Measurements from ENCODE around the gene LAMC2. TPM values are rescaled to one million over a fixed set of nuclear protein-coding genes. Genes with fewer than 3 reads are reported as not detected.

LAMC2 gene
- total RNA-seq, 1 experiment from 2014 or later: 884 TPM

DNA sequence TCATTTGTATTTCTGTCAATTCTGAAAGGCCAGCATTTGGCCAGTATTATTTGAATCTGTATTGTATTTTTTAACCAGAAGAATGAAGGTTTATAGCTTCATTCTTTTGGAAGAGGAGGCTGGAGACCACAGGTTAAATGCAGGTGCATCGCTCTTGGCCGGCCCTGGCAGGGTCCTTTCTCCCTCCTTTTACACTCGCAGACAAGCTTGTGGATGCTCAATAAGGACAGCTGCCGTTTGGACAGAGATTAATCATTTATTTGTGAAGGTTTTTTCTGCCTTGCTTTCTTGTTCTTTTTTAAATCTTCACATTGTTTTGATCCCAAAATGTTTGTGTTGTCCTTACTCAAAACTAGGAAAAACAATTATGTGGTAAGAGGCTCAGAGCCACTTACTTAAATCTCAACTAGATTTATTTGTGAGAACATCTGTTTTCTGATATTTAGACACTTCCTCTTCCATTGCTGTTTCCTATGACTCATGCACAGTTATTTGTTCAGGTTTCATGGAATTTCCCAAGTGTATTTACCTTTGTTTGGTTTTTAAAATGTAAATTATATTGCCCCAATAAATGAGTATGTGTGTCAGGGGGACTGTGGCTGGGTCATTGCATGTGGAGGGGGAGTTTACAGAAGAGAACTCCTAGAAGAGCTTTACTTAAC lies 46.7 kb upstream of the LAMC2 start:
- Mint-ChIP-seq H3K27ac (ENCODE audit: low read depth, unreplicated experiment) (peak overlapping the region; percentile 99), H3K27me3 (ENCODE audit: insufficient read depth, unreplicated experiment) (no peaks in the 10 kb centered on the region), H3K9me3 (ENCODE audit: unreplicated experiment) (no peaks in the 10 kb centered on the region), H3K4me1 (ENCODE audit: insufficient read depth, unreplicated experiment) (peaks cover 27% of the 10 kb centered on the region), H3K36me3 (ENCODE audit: insufficient read depth, unreplicated experiment) (peaks cover 98% of the 10 kb centered on the region), H3K4me3 (ENCODE audit: unreplicated experiment) (peak overlapping the region; percentile 1)
- intact Hi-C loops (cut with micrococcal nuclease): loop anchor here (1.0 to 2.0 kb wide), 5 partner anchors 21 to 177 kb away; partner anchors contain the start of gene LAMC2
- TF ChIP-seq, protein P1, sequence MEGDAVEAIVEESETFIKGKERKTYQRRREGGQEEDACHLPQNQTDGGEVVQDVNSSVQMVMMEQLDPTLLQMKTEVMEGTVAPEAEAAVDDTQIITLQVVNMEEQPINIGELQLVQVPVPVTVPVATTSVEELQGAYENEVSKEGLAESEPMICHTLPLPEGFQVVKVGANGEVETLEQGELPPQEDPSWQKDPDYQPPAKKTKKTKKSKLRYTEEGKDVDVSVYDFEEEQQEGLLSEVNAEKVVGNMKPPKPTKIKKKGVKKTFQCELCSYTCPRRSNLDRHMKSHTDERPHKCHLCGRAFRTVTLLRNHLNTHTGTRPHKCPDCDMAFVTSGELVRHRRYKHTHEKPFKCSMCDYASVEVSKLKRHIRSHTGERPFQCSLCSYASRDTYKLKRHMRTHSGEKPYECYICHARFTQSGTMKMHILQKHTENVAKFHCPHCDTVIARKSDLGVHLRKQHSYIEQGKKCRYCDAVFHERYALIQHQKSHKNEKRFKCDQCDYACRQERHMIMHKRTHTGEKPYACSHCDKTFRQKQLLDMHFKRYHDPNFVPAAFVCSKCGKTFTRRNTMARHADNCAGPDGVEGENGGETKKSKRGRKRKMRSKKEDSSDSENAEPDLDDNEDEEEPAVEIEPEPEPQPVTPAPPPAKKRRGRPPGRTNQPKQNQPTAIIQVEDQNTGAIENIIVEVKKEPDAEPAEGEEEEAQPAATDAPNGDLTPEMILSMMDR (IDR thresholded peaks at IDR 0.05; ENCODE audit: unreplicated experiment): no peak
- POLR2A ChIA-PET: interaction anchor here (0.5 to 2.7 kb wide), 19 partner anchors 10 to 1490 kb away, joined by 3 to 14 read pairs (median 4); partner anchors contain the start of gene LAMC2
- DNase-seq (ENCODE audit: unreplicated experiment): peak; percentile 81
- CTCF ChIA-PET: interaction anchor here (0.6 to 2.0 kb wide), 9 partner anchors 13 to 606 kb away, joined by 3 to 7 read pairs (median 5); partner anchors contain the start of gene LAMC2
- BruUV-seq (replicated peaks): TSS peak; percentile 84

DNA sequence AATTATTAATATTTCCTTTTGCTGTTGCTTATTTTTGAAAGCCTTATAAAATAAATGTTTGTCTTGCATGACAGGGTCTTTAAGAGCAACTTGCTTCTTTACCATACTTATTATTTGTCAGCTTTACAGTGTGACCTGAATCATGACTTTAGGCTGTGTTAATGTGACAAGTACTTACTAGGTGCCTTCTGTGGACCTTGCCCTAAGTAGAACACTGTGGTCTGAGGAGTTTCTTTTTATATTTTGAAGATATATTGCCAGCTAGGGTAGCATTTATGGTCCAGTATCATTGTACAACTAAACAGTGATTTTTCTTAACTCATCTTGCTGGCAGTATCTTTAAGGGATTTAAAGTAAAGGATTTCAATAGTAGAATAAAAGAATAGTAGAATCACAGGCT lies 45.4 kb upstream of the LAMC2 start:
- intact Hi-C loops (cut with micrococcal nuclease): no loop called here
- Mint-ChIP-seq H3K27me3 (ENCODE audit: insufficient read depth, unreplicated experiment) (no peaks in the 10 kb centered on the region), H3K9me3 (ENCODE audit: unreplicated experiment) (no peaks in the 10 kb centered on the region), H3K36me3 (ENCODE audit: insufficient read depth, unreplicated experiment) (peaks cover 98% of the 10 kb centered on the region), H3K4me3 (ENCODE audit: unreplicated experiment) (no peak overlapping the region), H3K27ac (ENCODE audit: low read depth, unreplicated experiment) (peak overlapping the region; percentile 99), H3K4me1 (ENCODE audit: insufficient read depth, unreplicated experiment) (peaks cover 27% of the 10 kb centered on the region)
- TF ChIP-seq, protein P1 (IDR thresholded peaks at IDR 0.05; ENCODE audit: unreplicated experiment): no peak
- no TSS peak for BruUV-seq (replicated peaks)
- ChIA-PET CTCF (interaction anchor here (0.6 to 2.0 kb wide), 6 partner anchors 8 to 469 kb away, joined by 3 to 7 read pairs (median 4); no protein-coding TSS in a partner anchor), POLR2A (interaction anchor here (1.0 to 2.7 kb wide), 4 partner anchors 22 to 119 kb away, joined by 3 to 14 read pairs (median 8); no protein-coding TSS in a partner anchor)
- no peak for DNase-seq (ENCODE audit: unreplicated experiment)

DNA sequence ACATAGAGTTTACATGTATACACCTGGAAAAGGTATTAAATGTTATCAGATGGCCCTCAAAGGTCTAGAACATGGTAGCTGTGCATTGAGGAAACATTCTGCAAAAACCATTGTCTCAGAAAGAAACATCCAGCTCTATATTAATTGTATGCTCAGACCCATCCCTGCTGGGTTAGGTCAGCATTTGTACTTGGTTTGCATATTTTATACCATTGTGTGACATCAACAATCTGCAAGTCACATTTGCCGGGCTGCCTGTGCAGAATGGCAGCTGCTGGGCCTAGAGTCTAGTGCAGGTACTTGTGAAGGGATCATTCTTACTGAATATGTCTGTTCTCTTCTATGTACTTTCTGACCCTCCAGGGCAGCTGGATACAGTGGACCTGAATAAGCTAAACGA lies 43.9 kb upstream of the LAMC2 start:
- H3K36me3 Mint-ChIP-seq (ENCODE audit: insufficient read depth, unreplicated experiment): peaks cover 83% of the 10 kb centered on the region
- ChIA-PET CTCF (interaction anchor here (0.7 to 1.1 kb wide), 5 partner anchors 12 to 93 kb away, joined by 3 to 4 read pairs (median 3); no protein-coding TSS in a partner anchor), POLR2A (interaction anchor here (0.8 to 1.6 kb wide), 8 partner anchors 14 to 118 kb away, joined by 3 to 5 read pairs (median 3); no protein-coding TSS in a partner anchor)
- TF ChIP-seq, protein P1 (IDR thresholded peaks at IDR 0.05; ENCODE audit: unreplicated experiment): no peak
- no peak for DNase-seq (ENCODE audit: unreplicated experiment)
- no peak overlapping the region for H3K4me3 Mint-ChIP-seq (ENCODE audit: unreplicated experiment)
- no peak overlapping the region for H3K27ac Mint-ChIP-seq (ENCODE audit: low read depth, unreplicated experiment)
- no peaks in the 10 kb centered on the region for H3K27me3 Mint-ChIP-seq (ENCODE audit: insufficient read depth, unreplicated experiment)
- BruUV-seq (replicated peaks): no TSS peak
- peaks cover 28% of the 10 kb centered on the region for H3K4me1 Mint-ChIP-seq (ENCODE audit: insufficient read depth, unreplicated experiment)
- intact Hi-C loops (cut with micrococcal nuclease): no loop called here
- no peaks in the 10 kb centered on the region for H3K9me3 Mint-ChIP-seq (ENCODE audit: unreplicated experiment)

DNA sequence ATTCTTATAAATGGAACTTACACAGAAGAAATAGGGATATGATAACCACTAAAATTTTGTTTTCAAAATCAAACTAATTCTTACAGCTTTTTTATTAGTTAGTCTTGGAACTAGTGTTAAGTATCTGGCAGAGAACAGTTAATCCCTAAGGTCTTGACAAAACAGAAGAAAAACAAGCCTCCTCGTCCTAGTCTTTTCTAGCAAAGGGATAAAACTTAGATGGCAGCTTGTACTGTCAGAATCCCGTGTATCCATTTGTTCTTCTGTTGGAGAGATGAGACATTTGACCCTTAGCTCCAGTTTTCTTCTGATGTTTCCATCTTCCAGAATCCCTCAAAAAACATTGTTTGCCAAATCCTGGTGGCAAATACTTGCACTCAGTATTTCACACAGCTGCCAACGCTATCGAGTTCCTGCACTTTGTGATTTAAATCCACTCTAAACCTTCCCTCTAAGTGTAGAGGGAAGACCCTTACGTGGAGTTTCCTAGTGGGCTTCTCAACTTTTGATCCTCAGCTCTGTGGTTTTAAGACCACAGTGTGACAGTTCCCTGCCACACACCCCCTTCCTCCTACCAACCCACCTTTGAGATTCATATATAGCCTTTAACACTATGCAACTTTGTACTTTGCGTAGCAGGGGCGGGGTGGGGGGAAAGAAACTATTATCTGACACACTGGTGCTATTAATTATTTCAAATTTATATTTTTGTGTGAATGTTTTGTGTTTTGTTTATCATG lies 42.3 kb upstream of the LAMC2 start:
- Mint-ChIP-seq H3K9me3 (ENCODE audit: unreplicated experiment) (no peaks in the 10 kb centered on the region), H3K27me3 (ENCODE audit: insufficient read depth, unreplicated experiment) (no peaks in the 10 kb centered on the region), H3K4me1 (ENCODE audit: insufficient read depth, unreplicated experiment) (peaks cover 28% of the 10 kb centered on the region), H3K4me3 (ENCODE audit: unreplicated experiment) (no peak overlapping the region), H3K27ac (ENCODE audit: low read depth, unreplicated experiment) (no peak overlapping the region), H3K36me3 (ENCODE audit: insufficient read depth, unreplicated experiment) (peaks cover 67% of the 10 kb centered on the region)
- TF ChIP-seq, protein P1 (IDR thresholded peaks at IDR 0.05; ENCODE audit: unreplicated experiment): no peak
- no peak for DNase-seq (ENCODE audit: unreplicated experiment)
- POLR2A ChIA-PET: interaction anchor here (0.7 to 1.2 kb wide), 2 partner anchors 56 to 181 kb away, joined by 3 read pairs; no protein-coding TSS in a partner anchor
- no TSS peak for BruUV-seq (replicated peaks)
- intact Hi-C loops (cut with micrococcal nuclease): no loop called here
- CTCF ChIA-PET: interaction anchor here (0.6 to 1.1 kb wide), 4 partner anchors 17 to 181 kb away, joined by 3 to 4 read pairs (median 3); no protein-coding TSS in a partner anchor

Measured in MCF 10A (cell line).